GM18867 (cell line): ENCODE data around the gene BHLHA15.

ENCODE experiments used
- ATAC-seq: cut with Tn5 transposase; IDR thresholded peaks from one replicate; pipeline ENCODE4 v1.9.1; 2021; ENCODE audit warnings: mild to moderate bottlenecking, moderate library complexity; ENCODE audit not compliant: unreplicated experiment

BHLHA15 gene

GRCh38 chr7:98240961-98241673 is 29.9 kb downstream of the BHLHA15 start:
- ATAC-seq = no peak

GRCh38 chr7:98241674-98242241 is 30.5 kb downstream of the BHLHA15 start:
- ATAC-seq = no peak

- ATAC-seq = no peak
Observed at GRCh38 chr7:98242342-98242741, 31.1 kb downstream of the BHLHA15 start.

GRCh38 chr7:98242934-98243333 is 31.7 kb downstream of the BHLHA15 start:
- ATAC-seq = no peak

- no peak for ATAC-seq
Observed at GRCh38 chr7:98244871-98245270, 33.6 kb downstream of the BHLHA15 start.

GRCh38 chr7:98248156-98248555 is 36.9 kb downstream of the BHLHA15 start:
- no peak for ATAC-seq

GRCh38 chr7:98249106-98249505 is 37.9 kb downstream of the BHLHA15 start:
- ATAC-seq = no peak

GRCh38 chr7:98250789-98251188 is 39.5 kb downstream of the BHLHA15 start:
- no peak for ATAC-seq

GRCh38 chr7:98251231-98251600 is 40.0 kb downstream of the BHLHA15 start:
- ATAC-seq = peak; percentile 31

- peak; percentile 96 for ATAC-seq
Observed at GRCh38 chr7:98251601-98252424, 40.6 kb downstream of the BHLHA15 start, which contains the start of gene TECPR1. Gene TECPR1 (minus strand): TSS chr7:98252232. CDS start chr7:98246146, 6,086 bp downstream.

GRCh38 chr7:98252425-98253054 is 41.3 kb downstream of the BHLHA15 start:
- ATAC-seq = no peak

- no peak for ATAC-seq
Observed at GRCh38 chr7:98254516-98254915, 43.3 kb downstream of the BHLHA15 start.

- no peak for ATAC-seq
Observed at GRCh38 chr7:98254951-98255610, 43.8 kb downstream of the BHLHA15 start.

- ATAC-seq = no peak
Observed at GRCh38 chr7:98256431-98256830, 45.2 kb downstream of the BHLHA15 start.

- ATAC-seq = no peak
Observed at GRCh38 chr7:98257701-98258100, 46.5 kb downstream of the BHLHA15 start.
